GM12878 (cell line): ENCODE results near the gene PRKCI.

Experiments used
- ATF2 ChIP-seq: IDR thresholded peaks from 2 replicates; pipeline ENCODE4 v1.6.1; 2012; ENCODE audit warnings: low read length, inconsistent platforms
- CHD2 ChIP-seq: IDR thresholded peaks from 2 replicates; pipeline ENCODE4 v1.6.1; 2011; ENCODE audit warnings: low read depth, low read length, improper control_type of control experiment, borderline replicate concordance
- CHD4 ChIP-seq: fragments of 200-600 bp; sonication (generic); IDR thresholded peaks from 2 replicates; pipeline ENCODE4 v1.6.1; 2016; ENCODE audit warnings: mild to moderate bottlenecking
- CTCF ChIP-seq, 3 experiments: IDR thresholded peaks in 2 of 3; conservative IDR thresholded peaks in 1 of 3; 2 replicates each; pipeline ENCODE4 v1.5.1; 2011; ENCODE audit warnings: low read depth in 3 of 3, low read length in 3 of 3, mild to moderate bottlenecking in 3 of 3, control low read depth in 2 of 3, moderate library complexity in 2 of 3, inconsistent platforms in 1 of 3, mixed read lengths in 1 of 3; ENCODE audit not compliant: control insufficient read depth in 2 of 3, insufficient read depth in 1 of 3; ENCODE audit errors: extremely low read depth in 1 of 3
- EP300 ChIP-seq, 2 experiments: fragments of 150-350 bp in 1 of 2; IDR thresholded peaks; 2 replicates each; pipeline ENCODE4 v1.6.1; 2011 to 2012; ENCODE audit warnings: low read depth in 2 of 2, low read length in 2 of 2, borderline replicate concordance in 1 of 2, improper control_type of control experiment in 1 of 2, inconsistent platforms in 1 of 2; ENCODE audit not compliant: control insufficient read depth in 1 of 2
- NRF1 ChIP-seq: conservative IDR thresholded peaks from 2 replicates; pipeline ENCODE4 v1.6.1; 2011; ENCODE audit warnings: mild to moderate bottlenecking, low read depth, low read length, improper control_type of control experiment
- POLR2A ChIP-seq: IDR thresholded peaks from 2 replicates; pipeline ENCODE4 v1.6.1; 2011; ENCODE audit warnings: low read depth, mild to moderate bottlenecking, low read length
- REST ChIP-seq: IDR thresholded peaks from 2 replicates; pipeline ENCODE4 v1.6.1; 2012; ENCODE audit warnings: mild to moderate bottlenecking, low read depth, low read length
- SIN3A ChIP-seq: IDR thresholded peaks from 2 replicates; pipeline ENCODE4 v1.6.1; 2012; ENCODE audit warnings: low read depth, low read length, improper control_type of control experiment
- SMC3 ChIP-seq: IDR thresholded peaks from 2 replicates; pipeline ENCODE4 v1.6.1; 2011; ENCODE audit warnings: low read length, improper control_type of control experiment, borderline replicate concordance
- SPI1 ChIP-seq: IDR thresholded peaks from 2 replicates; pipeline ENCODE4 v1.6.1; 2011; ENCODE audit warnings: low read depth, mild to moderate bottlenecking, low read length, moderate library complexity, borderline replicate concordance; ENCODE audit not compliant: insufficient read depth
- USF1 ChIP-seq: IDR thresholded peaks from 2 replicates; pipeline ENCODE4 v1.6.1; 2011; ENCODE audit warnings: borderline replicate concordance, low read depth, mild to moderate bottlenecking, moderate library complexity, mixed read lengths, low read length; ENCODE audit not compliant: insufficient read depth; ENCODE audit errors: extremely low read length
- USF2 ChIP-seq: IDR thresholded peaks from 2 replicates; pipeline ENCODE4 v1.6.1; 2011; ENCODE audit warnings: low read depth, low read length, improper control_type of control experiment, borderline replicate concordance
- YY1 ChIP-seq: IDR thresholded peaks from 2 replicates; pipeline ENCODE4 v1.6.1; 2011; ENCODE audit warnings: low read depth, mild to moderate bottlenecking, low read length

- TF ChIP-seq POLR2A (no peak), USF2 (no peak), EP300 (IDR thresholded peaks at IDR 0.05; ENCODE audit: borderline replicate concordance in 1 of 2, control insufficient read depth in 1 of 2, low read depth in 2 of 2, low read length in 2 of 2) (no peak), SIN3A (no peak), CTCF (IDR thresholded peaks at IDR 0.05 in 2 of 3, conservative IDR thresholded peaks at IDR 0.05 in 1 of 3; ENCODE audit: control insufficient read depth in 2 of 3, extremely low read depth in 1 of 3, insufficient read depth in 1 of 3, low read depth in 3 of 3, low read length in 3 of 3) (no peak), REST (no peak), ATF2 (no peak), SMC3 (no peak), CHD2 (no peak), USF1 (no peak), YY1 (no peak), CHD4 (no peak), SPI1 (no peak), NRF1 (no peak)
These were observed 25.7 kb downstream of the PRKCI start for GRCh38 chr3:170247875-170248274.
